Mesendoderm (in vitro differentiated cells): ENCODE data around the gene METTL21A.

Experiments
- DNase-seq: peaks from one replicate; pipeline ENCODE4 v3.0.0; 2013
- H2AK5ac ChIP-seq: 2 replicates; pipeline ENCODE4 v1.6.1; 2013; ENCODE audit warnings: low read length, inconsistent platforms
- H2BK120ac ChIP-seq: 2 replicates; pipeline ENCODE4 v1.6.1; 2013; ENCODE audit warnings: low read depth, mild to moderate bottlenecking, low read length, moderate library complexity, mixed read lengths
- H2BK15ac ChIP-seq: replicated peaks from 2 replicates; pipeline ENCODE4 v1.6.1; 2013; ENCODE audit warnings: low read depth, mild to moderate bottlenecking, moderate library complexity
- H2BK5ac ChIP-seq: 2 replicates; pipeline ENCODE4 v1.6.1; 2013; ENCODE audit warnings: low read length, inconsistent platforms
- H3K18ac ChIP-seq: 2 replicates; pipeline ENCODE4 v1.6.1; 2013; ENCODE audit warnings: mild to moderate bottlenecking, low read length, mixed read lengths
- H3K23ac ChIP-seq: one replicate; pipeline ENCODE4 v1.6.1; 2013; ENCODE audit warnings: low read length
- H3K27ac ChIP-seq: 2 replicates; pipeline ENCODE4 v1.5.1; 2013; ENCODE audit warnings: low read depth, mild to moderate bottlenecking, inconsistent platforms, low read length, moderate library complexity
- H3K27me3 ChIP-seq: 2 replicates; pipeline ENCODE4 v1.6.1; 2013; ENCODE audit warnings: low read length, control low read depth, mild to moderate bottlenecking, inconsistent platforms; ENCODE audit not compliant: insufficient read depth, poor library complexity
- H3K36me3 ChIP-seq: 2 replicates; pipeline ENCODE4 v1.6.1; 2013; ENCODE audit warnings: low read length, inconsistent platforms; ENCODE audit not compliant: control insufficient read depth, insufficient read depth
- H3K4ac ChIP-seq: one replicate; pipeline ENCODE4 v1.6.1; 2013; ENCODE audit warnings: low read depth, mild to moderate bottlenecking, low read length, moderate library complexity
- H3K4me1 ChIP-seq: 2 replicates; pipeline ENCODE4 v1.6.1; 2013; ENCODE audit warnings: low read depth, low read length, inconsistent platforms; ENCODE audit not compliant: control insufficient read depth
- H3K4me2 ChIP-seq: 2 replicates; pipeline ENCODE4 v1.6.1; 2013; ENCODE audit warnings: low read length
- H3K4me3 ChIP-seq: 2 replicates; pipeline ENCODE4 v1.5.1; 2013; ENCODE audit warnings: mild to moderate bottlenecking, low read length
- H3K56ac ChIP-seq: one replicate; pipeline ENCODE4 v1.6.1; 2013; ENCODE audit warnings: low read length
- H3K79me1 ChIP-seq: 2 replicates; pipeline ENCODE4 v1.6.1; 2013; ENCODE audit warnings: low read length, inconsistent platforms
- H3K79me2 ChIP-seq: 2 replicates; pipeline ENCODE4 v1.6.1; 2013; ENCODE audit warnings: mild to moderate bottlenecking, low read length; ENCODE audit not compliant: control insufficient read depth, insufficient read depth
- H3K9ac ChIP-seq: 2 replicates; pipeline ENCODE4 v1.6.1; 2013; ENCODE audit warnings: low read length, inconsistent platforms
- H4K5ac ChIP-seq: one replicate; pipeline ENCODE4 v1.6.1; 2013; ENCODE audit warnings: low read length
- H4K8ac ChIP-seq: one replicate; pipeline ENCODE4 v1.6.1; 2013; ENCODE audit warnings: low read depth, mild to moderate bottlenecking, control low read depth, low read length, moderate library complexity
- WGBS: extraction: QIAGEN DNeasy Blood & Tissue Kit; methylation state at CpG from one replicate; pipeline ENCODE4 v1.1.7; 2013; ENCODE audit warnings: low lambda C conversion rate, missing lambda C conversion rate; ENCODE audit not compliant: insufficient coverage; ENCODE audit errors: extremely low coverage; 5-methylcytosine and 5-hydroxymethylcytosine counted together

Gene METTL21A

DNA sequence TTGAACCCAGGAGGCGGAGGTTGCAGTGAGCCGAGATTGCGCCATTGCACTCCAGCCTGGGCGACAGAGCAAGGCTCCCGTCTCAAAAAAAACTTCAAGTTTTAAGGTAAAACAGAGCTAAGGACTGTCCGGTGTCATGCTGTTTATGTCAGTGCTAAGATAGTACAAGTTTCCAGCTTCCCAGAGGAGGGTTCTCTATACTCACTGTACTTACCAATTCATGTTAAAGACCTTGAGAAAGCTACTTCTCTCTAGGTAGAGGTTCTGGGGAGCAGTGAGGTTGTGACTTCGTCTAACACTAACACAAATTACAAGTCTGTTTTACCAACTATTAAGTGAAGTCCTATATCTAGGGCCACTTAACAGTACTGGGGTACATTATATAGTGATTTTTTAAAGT lies 18.8 kb downstream of the METTL21A start:
- no peaks in the 10 kb centered on the region for H3K4me1 ChIP-seq
- WGBS = no CpG with 5 or more reads among the region's 7 CpGs
- no peak overlapping the region for H3K18ac ChIP-seq
- no peaks in the 10 kb centered on the region for H3K79me1 ChIP-seq
- H3K9ac ChIP-seq = no peak overlapping the region
- no peaks in the 10 kb centered on the region for H3K79me2 ChIP-seq
- DNase-seq = no peak
- H3K4ac ChIP-seq = no peak overlapping the region
- H2BK120ac ChIP-seq = no peak overlapping the region
- no peak overlapping the region for H2AK5ac ChIP-seq
- H3K4me2 ChIP-seq = no peak overlapping the region
- no peaks in the 10 kb centered on the region for H3K36me3 ChIP-seq
- H3K23ac ChIP-seq = no peak overlapping the region
- H3K27ac ChIP-seq = no peak overlapping the region
- no peak overlapping the region for H3K4me3 ChIP-seq
- no peak overlapping the region for H3K56ac ChIP-seq
- no peak overlapping the region for H2BK15ac ChIP-seq
- no peak overlapping the region for H2BK5ac ChIP-seq
- no peaks in the 10 kb centered on the region for H3K27me3 ChIP-seq
- no peak overlapping the region for H4K5ac ChIP-seq
- H4K8ac ChIP-seq = no peak overlapping the region

- H3K27ac ChIP-seq = no peak overlapping the region
- H3K23ac ChIP-seq = no peak overlapping the region
- no peaks in the 10 kb centered on the region for H3K36me3 ChIP-seq
- no peak overlapping the region for H2BK15ac ChIP-seq
- H3K4me3 ChIP-seq = no peak overlapping the region
- no peak overlapping the region for H3K4me2 ChIP-seq
- no peaks in the 10 kb centered on the region for H3K27me3 ChIP-seq
- H3K4ac ChIP-seq = no peak overlapping the region
- no peak overlapping the region for H3K18ac ChIP-seq
- no peak overlapping the region for H4K5ac ChIP-seq
- no peak overlapping the region for H2BK120ac ChIP-seq
- H2AK5ac ChIP-seq = no peak overlapping the region
- no peak overlapping the region for H3K56ac ChIP-seq
- no peak for DNase-seq
- no peak overlapping the region for H3K9ac ChIP-seq
- no CpG with 5 or more reads among the region's 2 CpGs for WGBS
- H3K4me1 ChIP-seq = no peaks in the 10 kb centered on the region
- no peaks in the 10 kb centered on the region for H3K79me1 ChIP-seq
- H4K8ac ChIP-seq = no peak overlapping the region
- H3K79me2 ChIP-seq = no peaks in the 10 kb centered on the region
- no peak overlapping the region for H2BK5ac ChIP-seq
Observed at GRCh38 chr2:207603486-207603885, 21.7 kb downstream of the METTL21A start.

DNA sequence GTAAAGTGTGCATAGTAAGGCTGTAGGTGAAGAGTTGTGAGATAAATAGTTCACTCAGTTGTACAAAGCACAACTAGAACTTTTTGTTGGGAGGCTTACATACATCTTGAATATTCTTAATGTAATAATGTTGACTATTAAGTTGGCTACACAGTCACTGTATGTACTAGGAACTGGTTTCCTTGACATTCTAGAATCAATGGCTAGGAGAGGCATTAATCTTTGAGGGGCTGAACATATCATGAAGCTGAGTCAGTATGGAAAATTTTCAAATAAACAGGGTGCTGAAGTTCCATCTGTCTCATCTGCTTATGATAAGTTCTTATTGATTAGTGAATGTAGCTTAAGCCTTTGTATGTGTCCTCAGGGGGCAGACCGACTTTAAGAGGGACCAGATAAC lies 23.4 kb downstream of the METTL21A start:
- Histone ChIP-seq H2BK120ac (no peak overlapping the region), H3K36me3 (no peaks in the 10 kb centered on the region), H4K8ac (no peak overlapping the region), H3K23ac (no peak overlapping the region), H3K4me1 (no peaks in the 10 kb centered on the region), H3K56ac (no peak overlapping the region), H2BK15ac (no peak overlapping the region), H2AK5ac (no peak overlapping the region), H3K4me2 (no peak overlapping the region), H3K4ac (no peak overlapping the region), H3K27me3 (no peaks in the 10 kb centered on the region), H3K79me1 (no peaks in the 10 kb centered on the region), H3K79me2 (no peaks in the 10 kb centered on the region), H2BK5ac (no peak overlapping the region), H3K27ac (no peak overlapping the region), H4K5ac (no peak overlapping the region), H3K4me3 (no peak overlapping the region), H3K9ac (no peak overlapping the region), H3K18ac (no peak overlapping the region)
- no CpG with 5 or more reads among the region's 1 CpG for WGBS
- DNase-seq = no peak

- Histone ChIP-seq H3K9ac (no peak overlapping the region), H3K4me1 (no peaks in the 10 kb centered on the region), H3K56ac (no peak overlapping the region), H2BK120ac (no peak overlapping the region), H3K4ac (no peak overlapping the region), H2BK5ac (no peak overlapping the region), H3K27ac (no peak overlapping the region), H3K36me3 (no peaks in the 10 kb centered on the region), H2AK5ac (no peak overlapping the region), H3K27me3 (no peaks in the 10 kb centered on the region), H3K79me2 (no peaks in the 10 kb centered on the region), H4K8ac (no peak overlapping the region), H3K79me1 (no peaks in the 10 kb centered on the region), H4K5ac (no peak overlapping the region), H2BK15ac (no peak overlapping the region), H3K23ac (no peak overlapping the region), H3K4me3 (no peak overlapping the region), H3K4me2 (no peak overlapping the region), H3K18ac (no peak overlapping the region)
- DNase-seq = no peak
Observed at GRCh38 chr2:207600231-207600630, 25.0 kb downstream of the METTL21A start.

GRCh38 chr2:207599636-207600035 lies 25.6 kb downstream of the METTL21A start:
- no peaks in the 10 kb centered on the region for H3K27me3 ChIP-seq
- no peaks in the 10 kb centered on the region for H3K79me2 ChIP-seq
- no peak overlapping the region for H3K56ac ChIP-seq
- H2AK5ac ChIP-seq = no peak overlapping the region
- no peaks in the 10 kb centered on the region for H3K79me1 ChIP-seq
- no peak overlapping the region for H3K4me3 ChIP-seq
- H3K4me1 ChIP-seq = no peaks in the 10 kb centered on the region
- H3K23ac ChIP-seq = no peak overlapping the region
- no peak overlapping the region for H3K4me2 ChIP-seq
- H4K5ac ChIP-seq = no peak overlapping the region
- no peak overlapping the region for H2BK15ac ChIP-seq
- H2BK5ac ChIP-seq = no peak overlapping the region
- no peak overlapping the region for H4K8ac ChIP-seq
- no peaks in the 10 kb centered on the region for H3K36me3 ChIP-seq
- H2BK120ac ChIP-seq = no peak overlapping the region
- H3K4ac ChIP-seq = no peak overlapping the region
- DNase-seq = no peak
- no peak overlapping the region for H3K9ac ChIP-seq
- H3K27ac ChIP-seq = no peak overlapping the region
- no peak overlapping the region for H3K18ac ChIP-seq

DNA sequence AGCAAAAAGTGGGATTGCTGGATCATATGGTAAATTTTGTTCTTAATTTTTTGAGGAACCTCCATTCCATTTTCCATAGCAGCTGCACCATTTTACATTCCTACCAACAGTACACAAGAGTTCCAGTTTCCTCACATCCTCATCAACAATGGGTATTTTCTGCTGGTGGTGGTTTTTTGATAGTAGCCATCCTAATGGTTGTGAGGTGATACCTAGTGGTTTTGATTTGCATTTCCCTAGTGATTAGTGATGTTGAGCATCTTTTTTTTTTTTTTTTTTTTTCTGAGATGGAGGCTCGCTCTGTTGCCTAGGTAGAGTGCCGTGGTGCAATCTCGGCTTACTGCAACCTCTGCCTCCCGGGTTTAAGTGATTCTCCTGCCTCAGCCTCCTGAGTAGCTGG lies 30.5 kb downstream of the METTL21A start:
- H3K18ac ChIP-seq = no peak overlapping the region
- DNase-seq = no peak
- H3K23ac ChIP-seq = no peak overlapping the region
- H3K79me1 ChIP-seq = no peaks in the 10 kb centered on the region
- no peaks in the 10 kb centered on the region for H3K4me1 ChIP-seq
- no peak overlapping the region for H2BK120ac ChIP-seq
- no peak overlapping the region for H3K56ac ChIP-seq
- no peak overlapping the region for H2BK15ac ChIP-seq
- no peak overlapping the region for H4K8ac ChIP-seq
- no peak overlapping the region for H2BK5ac ChIP-seq
- no peak overlapping the region for H3K4ac ChIP-seq
- no peak overlapping the region for H3K4me3 ChIP-seq
- no peak overlapping the region for H3K9ac ChIP-seq
- WGBS = no CpG with 5 or more reads among the region's 4 CpGs
- H3K36me3 ChIP-seq = peaks cover 1% of the 10 kb centered on the region
- H4K5ac ChIP-seq = no peak overlapping the region
- H2AK5ac ChIP-seq = no peak overlapping the region
- H3K27me3 ChIP-seq = no peaks in the 10 kb centered on the region
- H3K4me2 ChIP-seq = no peak overlapping the region
- H3K79me2 ChIP-seq = no peaks in the 10 kb centered on the region
- no peak overlapping the region for H3K27ac ChIP-seq
